ENCODE results near the gene PTEN.

DNA sequence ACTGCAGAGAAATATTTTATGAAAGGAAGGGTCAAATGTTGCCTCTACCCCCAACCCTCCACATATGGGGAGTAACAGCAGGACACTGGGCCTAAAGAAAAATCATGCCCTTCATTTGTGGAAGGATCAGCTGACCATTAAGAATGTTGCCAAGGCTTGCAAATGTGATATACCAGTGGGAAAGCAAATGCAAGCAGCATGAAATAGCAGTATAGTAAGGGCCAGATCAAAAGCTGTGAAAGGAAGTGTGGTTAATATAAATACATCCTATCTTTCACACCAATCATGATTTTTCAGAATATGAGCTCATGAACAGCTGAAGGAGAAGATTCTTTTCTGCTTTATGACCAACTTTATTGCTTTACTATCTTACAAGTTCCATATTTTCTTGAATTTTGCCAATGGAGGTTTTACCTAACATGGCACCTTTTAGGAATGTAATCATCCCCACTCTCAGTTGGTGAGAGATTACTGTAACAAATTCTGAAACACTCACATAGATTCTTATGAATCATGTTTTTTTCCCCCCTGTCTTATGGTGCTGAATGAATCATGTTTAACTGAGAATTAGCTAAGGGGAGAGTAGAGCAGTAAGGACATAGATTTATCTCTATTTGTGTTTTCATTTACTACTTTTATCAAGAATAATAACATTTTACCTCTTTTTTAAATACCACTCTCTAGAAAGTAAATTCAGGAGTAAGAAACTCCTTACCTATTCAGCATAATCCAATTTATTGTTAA lies 33.3 kb upstream of the PTEN start:
- TF ChIP-seq, protein P1, sequence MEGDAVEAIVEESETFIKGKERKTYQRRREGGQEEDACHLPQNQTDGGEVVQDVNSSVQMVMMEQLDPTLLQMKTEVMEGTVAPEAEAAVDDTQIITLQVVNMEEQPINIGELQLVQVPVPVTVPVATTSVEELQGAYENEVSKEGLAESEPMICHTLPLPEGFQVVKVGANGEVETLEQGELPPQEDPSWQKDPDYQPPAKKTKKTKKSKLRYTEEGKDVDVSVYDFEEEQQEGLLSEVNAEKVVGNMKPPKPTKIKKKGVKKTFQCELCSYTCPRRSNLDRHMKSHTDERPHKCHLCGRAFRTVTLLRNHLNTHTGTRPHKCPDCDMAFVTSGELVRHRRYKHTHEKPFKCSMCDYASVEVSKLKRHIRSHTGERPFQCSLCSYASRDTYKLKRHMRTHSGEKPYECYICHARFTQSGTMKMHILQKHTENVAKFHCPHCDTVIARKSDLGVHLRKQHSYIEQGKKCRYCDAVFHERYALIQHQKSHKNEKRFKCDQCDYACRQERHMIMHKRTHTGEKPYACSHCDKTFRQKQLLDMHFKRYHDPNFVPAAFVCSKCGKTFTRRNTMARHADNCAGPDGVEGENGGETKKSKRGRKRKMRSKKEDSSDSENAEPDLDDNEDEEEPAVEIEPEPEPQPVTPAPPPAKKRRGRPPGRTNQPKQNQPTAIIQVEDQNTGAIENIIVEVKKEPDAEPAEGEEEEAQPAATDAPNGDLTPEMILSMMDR (IDR thresholded peaks at IDR 0.05): no peak
- no peak for TF ChIP-seq POLR2A (IDR thresholded peaks at IDR 0.05)

Data from esophagus squamous epithelium (tissue), 4 donors.